Body of pancreas (tissue), 4 donors: ENCODE results near the gene SC5D. TPM values are rescaled to one million over a fixed set of nuclear protein-coding genes. Genes with fewer than 3 reads are reported as not detected.

ENCODE experiments used
- ATAC-seq: fragments of 150-250 bp; one replicate; pipeline ENCODE4 v1.9.1; 2016
- DNase-seq, 4 donors: peaks; one replicate each; pipeline ENCODE4 v3.0.0-alpha.2; 2019
- H3K27ac ChIP-seq, 4 donors: fragments of 200-600 bp; sonication (generic); 1 replicate in 3 of 4; 2 replicates in 1 of 4; pipeline versions ENCODE4 v1.5.1 to v1.6.1; 2016 to 2019; ENCODE audit warnings: mild to moderate bottlenecking in 1 of 4, mixed read lengths in 1 of 4, moderate library complexity in 1 of 4
- H3K27me3 ChIP-seq, 2 donors: fragments of 200-600 bp; sonication (generic); one replicate each; pipeline ENCODE4 v1.6.0; 2016; ENCODE audit warnings: mild to moderate bottlenecking in 1 of 2
- H3K36me3 ChIP-seq, 2 donors: fragments of 200-600 bp; sonication (generic); replicated peaks in 1 of 2; 2 replicates each; pipeline ENCODE4 v1.5.1; 2016; ENCODE audit warnings: low read depth in 2 of 2; ENCODE audit not compliant: insufficient read depth in 1 of 2
- H3K4me1 ChIP-seq: fragments of 200-600 bp; sonication (generic); one replicate; pipeline ENCODE4 v1.6.0; 2016
- H3K4me3 ChIP-seq, 2 donors: fragments of 200-600 bp; sonication (generic); 1 replicate in 1 of 2; 2 replicates in 1 of 2; pipeline ENCODE4 v1.5.1; 2016 to 2019
- H3K9me3 ChIP-seq, 3 donors: fragments of 200-600 bp; sonication (generic); 1 replicate in 2 of 3; 2 replicates in 1 of 3; pipeline ENCODE4 v1.5.1; 2016
- POLR2A ChIP-seq, 3 donors: fragments of 450-650 bp; IDR thresholded peaks; one replicate each; pipeline ENCODE4 v1.6.1; 2016; ENCODE audit warnings: antibody characterized with exemption in 3 of 3, mild to moderate bottlenecking in 2 of 3
- WGBS, 2 donors: methylation state at CpG; one replicate each; pipeline ENCODE4 v1.1.5; 2017; 5-methylcytosine and 5-hydroxymethylcytosine counted together
- intact Hi-C: fragments of 100-400 bp; cut with DNase I; formaldehyde crosslinking; loops from one replicate; pipeline ENCODE4 v1.15.1; 2023
- total RNA-seq, 2 donors: library from RNA; depleted of rRNA; stranded (reverse); fragments of >200 nt; gene quantifications; one replicate each; pipeline ENCODE4 v1.1.0, GENCODE V29; 2016
- TF ChIP-seq, protein P1 (sequence below), 7 experiments: fragments of 450-650 bp in 4 of 7; fragments of 200-600 bp in 3 of 7; sonication (generic) in 3 of 7; IDR thresholded peaks; one replicate each; pipeline ENCODE4 v1.5.1; 2016 to 2019; ENCODE audit warnings: antibody characterized with exemption in 7 of 7

SC5D gene
- total RNA-seq, 2 donors from 2014 or later: 9.2 to 22.1 TPM

DNA sequence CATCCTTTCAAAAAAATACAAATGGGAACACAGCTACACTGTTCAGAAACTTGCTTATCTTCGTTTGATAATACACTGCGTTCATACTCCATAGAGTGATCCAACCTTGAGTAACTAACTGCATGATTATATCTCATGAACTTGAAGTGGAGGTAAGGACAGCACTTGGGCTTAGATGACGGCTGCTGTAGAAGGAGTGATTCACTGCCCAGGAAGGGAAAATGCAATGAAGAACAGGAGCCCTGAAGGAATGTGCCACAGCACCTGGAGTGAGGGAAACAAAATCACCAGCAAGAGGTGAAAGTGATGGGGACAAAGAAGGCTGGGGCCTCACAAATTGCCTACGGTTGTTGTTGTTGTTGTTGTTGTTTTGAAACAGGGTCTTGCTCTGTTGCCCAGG, 44.1 kb upstream of the SC5D start:
- no peak for DNase-seq
- Histone ChIP-seq H3K4me3 (no peak overlapping the region), H3K36me3 (no peaks in the 10 kb centered on the region), H3K27me3 (no peaks in the 10 kb centered on the region), H3K4me1 (no peaks in the 10 kb centered on the region), H3K9me3 (no peaks in the 10 kb centered on the region), H3K27ac (no peak overlapping the region)
- WGBS, 2 donors: 54 to 55% methylated on average over 4 of the region's 4 CpGs
- intact Hi-C loops: no loop called here
- TF ChIP-seq, protein P1, sequence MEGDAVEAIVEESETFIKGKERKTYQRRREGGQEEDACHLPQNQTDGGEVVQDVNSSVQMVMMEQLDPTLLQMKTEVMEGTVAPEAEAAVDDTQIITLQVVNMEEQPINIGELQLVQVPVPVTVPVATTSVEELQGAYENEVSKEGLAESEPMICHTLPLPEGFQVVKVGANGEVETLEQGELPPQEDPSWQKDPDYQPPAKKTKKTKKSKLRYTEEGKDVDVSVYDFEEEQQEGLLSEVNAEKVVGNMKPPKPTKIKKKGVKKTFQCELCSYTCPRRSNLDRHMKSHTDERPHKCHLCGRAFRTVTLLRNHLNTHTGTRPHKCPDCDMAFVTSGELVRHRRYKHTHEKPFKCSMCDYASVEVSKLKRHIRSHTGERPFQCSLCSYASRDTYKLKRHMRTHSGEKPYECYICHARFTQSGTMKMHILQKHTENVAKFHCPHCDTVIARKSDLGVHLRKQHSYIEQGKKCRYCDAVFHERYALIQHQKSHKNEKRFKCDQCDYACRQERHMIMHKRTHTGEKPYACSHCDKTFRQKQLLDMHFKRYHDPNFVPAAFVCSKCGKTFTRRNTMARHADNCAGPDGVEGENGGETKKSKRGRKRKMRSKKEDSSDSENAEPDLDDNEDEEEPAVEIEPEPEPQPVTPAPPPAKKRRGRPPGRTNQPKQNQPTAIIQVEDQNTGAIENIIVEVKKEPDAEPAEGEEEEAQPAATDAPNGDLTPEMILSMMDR (IDR thresholded peaks at IDR 0.05): no peak
- no peak for TF ChIP-seq POLR2A (IDR thresholded peaks at IDR 0.05)
- ATAC-seq: no peak

DNA sequence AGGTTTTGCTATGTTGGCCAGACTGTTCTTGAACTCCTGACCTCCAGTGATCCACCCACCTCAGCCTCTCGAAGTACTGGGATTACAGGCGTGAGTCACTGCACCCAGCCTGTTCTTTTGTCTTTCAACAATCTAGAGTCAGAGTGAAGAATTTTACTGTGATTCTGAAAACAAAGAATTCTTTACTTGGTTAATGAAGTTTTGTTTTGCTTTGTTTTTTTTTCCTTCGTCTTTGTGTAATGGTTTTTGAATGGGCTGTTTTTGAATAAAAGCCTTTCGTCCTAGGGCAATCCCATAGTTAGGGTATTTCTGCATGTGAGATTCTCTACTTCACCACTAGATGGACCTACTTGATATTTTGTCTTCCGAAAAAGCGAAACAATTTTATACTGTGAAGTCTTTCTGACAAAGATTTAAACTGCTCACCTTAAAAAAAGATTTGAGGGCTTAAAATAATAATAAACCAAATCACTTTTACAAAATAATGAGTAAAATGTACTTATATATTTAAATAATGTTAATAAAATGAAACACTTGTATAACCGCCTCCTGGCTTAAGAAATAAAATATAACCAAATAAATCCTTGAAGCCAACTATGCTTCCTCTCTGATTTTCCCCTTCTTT, 43.4 kb upstream of the SC5D start:
- no peaks in the 10 kb centered on the region for H3K9me3 ChIP-seq
- DNase-seq (no peak), ATAC-seq (peak; percentile 56)
- 29 to 31% methylated on average over 7 of the region's 7 CpGs for WGBS, 2 donors
- H3K27ac ChIP-seq: no peak overlapping the region
- no peaks in the 10 kb centered on the region for H3K27me3 ChIP-seq
- no peak for TF ChIP-seq POLR2A (IDR thresholded peaks at IDR 0.05)
- TF ChIP-seq, protein P1 (IDR thresholded peaks at IDR 0.05): peak; percentile 29 to 86 (median 70)
- H3K4me3 ChIP-seq: no peak overlapping the region
- intact Hi-C loops: no loop called here
- H3K4me1 ChIP-seq: no peaks in the 10 kb centered on the region
- H3K36me3 ChIP-seq: no peaks in the 10 kb centered on the region

DNA sequence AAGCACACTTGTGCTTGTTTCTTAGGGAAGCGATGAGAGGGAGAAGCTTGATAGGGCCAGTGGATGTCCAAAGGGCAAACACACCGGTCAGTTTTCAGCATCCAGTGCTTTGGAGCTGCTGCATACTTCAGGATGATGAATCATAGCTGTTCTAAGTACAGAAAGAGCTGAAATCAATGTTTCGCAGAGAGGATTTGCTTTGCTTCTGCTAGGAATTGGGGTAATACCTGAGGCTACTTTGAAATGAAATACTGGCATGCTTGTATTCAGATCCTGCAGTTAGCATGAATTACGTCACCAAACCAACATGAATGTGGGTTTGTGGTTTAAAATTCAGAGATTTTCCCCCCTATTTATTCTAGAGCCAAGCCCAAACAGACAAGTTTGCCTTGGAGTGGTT, 41.7 kb upstream of the SC5D start:
- intact Hi-C loops: loop anchor here (5.0 kb wide), 1 partner anchor 341 kb away; no protein-coding TSS in a partner anchor
- no peak for ATAC-seq
- TF ChIP-seq, protein P1 (IDR thresholded peaks at IDR 0.05): no peak
- TF ChIP-seq POLR2A (IDR thresholded peaks at IDR 0.05): no peak

DNA sequence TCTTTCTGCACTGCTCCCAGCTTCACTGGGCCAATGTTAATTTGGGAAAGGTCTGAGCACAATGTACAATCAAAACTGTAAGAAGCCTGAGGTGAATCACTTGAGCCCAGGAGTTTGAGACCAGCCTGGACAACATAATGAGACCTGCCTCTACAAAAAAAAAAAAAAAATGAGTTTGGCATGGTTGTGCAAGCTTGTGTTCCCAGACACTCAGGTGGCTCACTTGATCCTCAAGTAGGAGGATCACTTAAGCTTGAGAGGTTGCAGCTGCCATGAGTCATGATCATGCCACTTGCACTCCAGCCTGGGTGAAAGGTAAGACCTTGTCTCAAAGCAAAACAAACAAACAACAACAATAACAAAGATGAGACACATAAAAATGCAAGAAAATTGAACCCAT, 38.6 kb upstream of the SC5D start:
- H3K4me1 ChIP-seq: no peaks in the 10 kb centered on the region
- no peak for TF ChIP-seq POLR2A (IDR thresholded peaks at IDR 0.05)
- TF ChIP-seq, protein P1 (IDR thresholded peaks at IDR 0.05): no peak
- H3K4me3 ChIP-seq: no peak overlapping the region
- DNase-seq (no peak), ATAC-seq (no peak)
- intact Hi-C loops: loop anchor here (5.0 kb wide), 1 partner anchor 338 kb away; no protein-coding TSS in a partner anchor
- no peaks in the 10 kb centered on the region for H3K9me3 ChIP-seq
- no peak overlapping the region for H3K27ac ChIP-seq
- H3K36me3 ChIP-seq: no peaks in the 10 kb centered on the region
- H3K27me3 ChIP-seq: no peaks in the 10 kb centered on the region

More for the DNA sequence above, 41.7 kb upstream of the SC5D start:
- WGBS, 2 donors: 77% methylated on average over 4 of the region's 4 CpGs
- Histone ChIP-seq H3K4me3 (no peak overlapping the region), H3K9me3 (no peaks in the 10 kb centered on the region), H3K27me3 (no peaks in the 10 kb centered on the region), H3K4me1 (no peaks in the 10 kb centered on the region), H3K36me3 (no peaks in the 10 kb centered on the region), H3K27ac (no peak overlapping the region)
- DNase-seq: no peak

DNA sequence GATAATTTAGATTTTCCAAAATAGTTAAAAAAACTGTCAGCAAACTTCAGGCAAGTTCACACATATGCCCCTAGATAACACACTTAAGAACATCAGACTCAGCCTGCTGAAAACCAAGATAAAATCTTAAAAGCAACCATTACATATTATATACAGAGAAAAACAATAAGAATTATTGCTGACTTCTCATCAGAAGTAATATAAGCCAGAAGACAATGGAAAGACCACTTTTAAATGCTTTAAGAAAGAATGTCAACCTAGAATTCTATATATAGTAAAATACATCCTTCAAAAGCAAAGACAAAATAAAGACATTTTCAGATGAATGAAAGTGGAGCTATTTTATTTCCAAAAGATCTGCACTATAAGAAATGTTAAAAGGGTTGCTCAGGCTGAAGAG, 37.8 kb upstream of the SC5D start:
- H3K9me3 ChIP-seq: no peaks in the 10 kb centered on the region
- no peaks in the 10 kb centered on the region for H3K4me1 ChIP-seq
- no peak for TF ChIP-seq POLR2A (IDR thresholded peaks at IDR 0.05)
- TF ChIP-seq, protein P1 (IDR thresholded peaks at IDR 0.05): no peak
- no peak overlapping the region for H3K4me3 ChIP-seq
- no peak for ATAC-seq
- no peak for DNase-seq
- H3K27ac ChIP-seq: no peak overlapping the region
- intact Hi-C loops: loop anchor here (5.0 kb wide), 1 partner anchor 338 kb away; no protein-coding TSS in a partner anchor
- H3K36me3 ChIP-seq: no peaks in the 10 kb centered on the region
- H3K27me3 ChIP-seq: no peaks in the 10 kb centered on the region
